AG10803 (cell line): Measurements from ENCODE around the gene RNF224.
A peak's percentile ranks its signal among the peaks of the same experiment; 100 is the strongest.

Experiments
- DNase-seq: peaks from one replicate; pipeline ENCODE4 v3.0.0; 2010; ENCODE audit warnings: low read depth
- H3K4me3 ChIP-seq: 2 replicates; pipeline ENCODE4 v1.5.1; 2011; ENCODE audit warnings: mild to moderate bottlenecking, low read length, control low read depth
- CTCF ChIP-seq: conservative IDR thresholded peaks from 2 replicates; pipeline ENCODE4 v1.5.1; 2011; ENCODE audit warnings: mild to moderate bottlenecking, low read length, control low read depth, inconsistent platforms

Gene RNF224

GRCh38 chr9:137252555-137253506, 25.5 kb downstream of the RNF224 start:
- H3K4me3 ChIP-seq, result no peak overlapping the region
- TF ChIP-seq CTCF, result no peak
- no peak for DNase-seq

GRCh38 chr9:137253717-137254623, 26.7 kb downstream of the RNF224 start:
- DNase-seq, result no peak
- H3K4me3 ChIP-seq, result peak overlapping the region; percentile 78
- TF ChIP-seq CTCF, result no peak

GRCh38 chr9:137254624-137255447, 27.5 kb downstream of the RNF224 start, which contains the start of gene NELFB:
NELFB (plus strand) TSS chr9:137255327.
- DNase-seq, result peak; percentile 84
- H3K4me3 ChIP-seq, result peak within 1 kb of the TSS; percentile 91
- no peak for TF ChIP-seq CTCF

GRCh38 chr9:137255448-137256114, 28.3 kb downstream of the RNF224 start:
- no peak for TF ChIP-seq CTCF
- H3K4me3 ChIP-seq, result peak overlapping the region; percentile 91
- DNase-seq, result peak; percentile 24

GRCh38 chr9:137256362-137256761, 29.1 kb downstream of the RNF224 start:
- no peak for TF ChIP-seq CTCF
- peak overlapping the region; percentile 91 for H3K4me3 ChIP-seq
- DNase-seq, result no peak

GRCh38 chr9:137256856-137257255, 29.6 kb downstream of the RNF224 start:
- TF ChIP-seq CTCF, result no peak
- H3K4me3 ChIP-seq, result peak overlapping the region; percentile 91; the same call in 1 of the 2 replicates
- no peak for DNase-seq
